GM21447 (cell line): Measurements from ENCODE around the gene RESF1.
A peak's percentile ranks its signal among the peaks of the same experiment; 100 is the strongest.
"Not testable (repeated sequence)": the region's sequence is repeated elsewhere in the genome, so short reads cannot be mapped to it uniquely, and the experiment has no call there.

ENCODE experiments used
- ATAC-seq: cut with Tn5 transposase; IDR thresholded peaks from one replicate; pipeline ENCODE4 v1.9.1; 2021; ENCODE audit not compliant: unreplicated experiment

The RESF1 gene

GRCh38 chr12:31959161-31959700 is at the start of gene RESF1:
TSS of gene RESF1 (plus strand) at chr12:31959415. CDS start at chr12:31980956, 21,541 bp downstream.
- peak; percentile 81 for ATAC-seq

GRCh38 chr12:31914927-31915326 is 44.3 kb upstream of the RESF1 start:
- no peak for ATAC-seq

GRCh38 chr12:31915446-31915845 is 43.8 kb upstream of the RESF1 start:
- no peak for ATAC-seq

GRCh38 chr12:31922341-31923062 is 36.7 kb upstream of the RESF1 start:
- no peak for ATAC-seq

- ATAC-seq = no peak
These were observed 36.2 kb upstream of the RESF1 start for GRCh38 chr12:31923063-31923412.

- ATAC-seq = peak; percentile 62
These were observed 30.8 kb upstream of the RESF1 start for GRCh38 chr12:31928246-31929026.

- ATAC-seq = peak; percentile 29
These were observed 30.1 kb upstream of the RESF1 start for GRCh38 chr12:31929027-31929526.

- ATAC-seq = no peak
These were observed 27.2 kb upstream of the RESF1 start for GRCh38 chr12:31931796-31932715.

- ATAC-seq = no peak
These were observed 14.9 kb upstream of the RESF1 start for GRCh38 chr12:31944299-31944698.

- ATAC-seq = no peak
These were observed 11.2 kb upstream of the RESF1 start for GRCh38 chr12:31947971-31948370.

- ATAC-seq = not testable (repeated sequence)
These were observed 10.4 kb upstream of the RESF1 start for GRCh38 chr12:31948697-31949359.

- ATAC-seq = no peak
These were observed 9.1 kb upstream of the RESF1 start for GRCh38 chr12:31950088-31950487.

GRCh38 chr12:31950492-31950891 is 8.7 kb upstream of the RESF1 start:
- ATAC-seq = no peak

GRCh38 chr12:31951008-31951407 is 8.2 kb upstream of the RESF1 start:
- no peak for ATAC-seq

GRCh38 chr12:31951939-31952338 is 7.3 kb upstream of the RESF1 start:
- no peak for ATAC-seq

- no peak for ATAC-seq
These were observed 6.8 kb upstream of the RESF1 start for GRCh38 chr12:31952418-31952817.

- ATAC-seq = no peak
These were observed 4.0 kb upstream of the RESF1 start for GRCh38 chr12:31954925-31955858.

- no peak for ATAC-seq
These were observed 550 bp upstream of the RESF1 start for GRCh38 chr12:31958569-31959160.
